Liver (tissue), 9 donors: ENCODE data around the gene LGALS14. TPM values are rescaled to one million over a fixed set of nuclear protein-coding genes. Genes with fewer than 3 reads are reported as not detected.
A peak's percentile ranks its signal among the peaks of the same experiment; 100 is the strongest.
"Not testable (repeated sequence)": the region's sequence is repeated elsewhere in the genome, so short reads cannot be mapped to it uniquely, and the experiment has no call there.

Experiments
- DNase-seq: peaks from one replicate; pipeline ENCODE4 v3.0.0-alpha.2; 2017; ENCODE audit warnings: low spot score
- H3K27ac ChIP-seq, 2 donors: one replicate each; pipeline ENCODE4 v1.7.0; 2013; ENCODE audit warnings: inconsistent platforms in 2 of 2, low read length in 2 of 2, control low read depth in 1 of 2, low read depth in 1 of 2, mild to moderate bottlenecking in 1 of 2
- H3K27me3 ChIP-seq, 4 donors: one replicate each; pipeline versions ENCODE4 v1.6.1 to v1.7.0; 2013; ENCODE audit warnings: low read length in 3 of 4, inconsistent platforms in 1 of 4, mild to moderate bottlenecking in 1 of 4, moderate library complexity in 1 of 4; ENCODE audit not compliant: control insufficient read depth in 4 of 4, insufficient read depth in 4 of 4
- H3K36me3 ChIP-seq, 4 donors: one replicate each; pipeline versions ENCODE4 v1.6.1 to v1.7.0; 2013; ENCODE audit warnings: low read length in 3 of 4, mild to moderate bottlenecking in 3 of 4, low read depth in 1 of 4, moderate library complexity in 1 of 4; ENCODE audit not compliant: control insufficient read depth in 4 of 4, insufficient read depth in 3 of 4
- H3K4me1 ChIP-seq, 4 donors: one replicate each; pipeline versions ENCODE4 v1.6.1 to v1.7.0; 2013; ENCODE audit warnings: low read length in 3 of 4, mild to moderate bottlenecking in 3 of 4, moderate library complexity in 1 of 4; ENCODE audit not compliant: control insufficient read depth in 4 of 4, insufficient read depth in 4 of 4
- H3K4me3 ChIP-seq, 3 donors: one replicate each; pipeline versions ENCODE4 v1.6.1 to v1.7.0; 2013; ENCODE audit warnings: low read length in 3 of 3, control low read depth in 1 of 3, low read depth in 1 of 3, mild to moderate bottlenecking in 1 of 3
- H3K9ac ChIP-seq, 2 donors: one replicate each; pipeline ENCODE4 v1.7.0; 2013; ENCODE audit warnings: low read length in 2 of 2, mild to moderate bottlenecking in 2 of 2, moderate library complexity in 2 of 2, control low read depth in 1 of 2, low read depth in 1 of 2
- H3K9me3 ChIP-seq, 4 donors: one replicate each; pipeline versions ENCODE4 v1.6.1 to v1.7.0; 2013; ENCODE audit warnings: low read length in 3 of 4; ENCODE audit not compliant: control insufficient read depth in 4 of 4
- CTCF ChIP-seq: fragments of 150-350 bp; IDR thresholded peaks from 2 replicates; pipeline ENCODE4 v1.5.1; 2017; ENCODE audit warnings: improper control_type of control experiment, low read depth, low read length; ENCODE audit not compliant: missing input control
- EGR1 ChIP-seq, 2 donors: IDR thresholded peaks; 2 replicates each; pipeline ENCODE4 v1.6.1; 2016 to 2018; ENCODE audit warnings: antibody characterized with exemption in 2 of 2, low read depth in 2 of 2
- FOXA2 ChIP-seq: IDR thresholded peaks from 2 replicates; pipeline ENCODE4 v1.6.1; 2016; ENCODE audit warnings: antibody characterized with exemption
- GABPA ChIP-seq, 2 donors: IDR thresholded peaks in 1 of 2; conservative IDR thresholded peaks in 1 of 2; 2 replicates each; pipeline ENCODE4 v1.6.1; 2016; ENCODE audit warnings: antibody characterized with exemption in 2 of 2, mild to moderate bottlenecking in 1 of 2, moderate library complexity in 1 of 2
- HNF4A ChIP-seq, 2 donors: conservative IDR thresholded peaks; 2 replicates each; pipeline ENCODE4 v1.6.1; 2016; ENCODE audit warnings: antibody characterized with exemption in 2 of 2, mild to moderate bottlenecking in 2 of 2
- HNF4G ChIP-seq: IDR thresholded peaks from 2 replicates; pipeline ENCODE4 v1.6.1; 2016; ENCODE audit warnings: antibody characterized with exemption
- JUND ChIP-seq, 2 donors: IDR thresholded peaks; 2 replicates each; pipeline ENCODE4 v1.6.1; 2016; ENCODE audit warnings: antibody characterized with exemption in 2 of 2
- RAD21 ChIP-seq, 2 donors: IDR thresholded peaks; 2 replicates each; pipeline ENCODE4 v1.6.1; 2016; ENCODE audit warnings: antibody characterized with exemption in 2 of 2, mild to moderate bottlenecking in 2 of 2
- REST ChIP-seq: IDR thresholded peaks from 2 replicates; pipeline ENCODE4 v1.6.1; 2016; ENCODE audit warnings: antibody characterized with exemption, mild to moderate bottlenecking
- RXRA ChIP-seq, 2 donors: IDR thresholded peaks; 2 replicates each; pipeline ENCODE4 v1.6.1; 2017 to 2018; ENCODE audit warnings: antibody characterized with exemption in 2 of 2, mild to moderate bottlenecking in 1 of 2
- YY1 ChIP-seq: IDR thresholded peaks from 2 replicates; pipeline ENCODE4 v1.6.1; 2016; ENCODE audit warnings: antibody characterized with exemption, mild to moderate bottlenecking
- ZBTB33 ChIP-seq: IDR thresholded peaks from 2 replicates; pipeline ENCODE4 v1.6.1; 2016; ENCODE audit warnings: antibody characterized with exemption
- WGBS: extraction: QIAGEN DNeasy Blood & Tissue Kit; methylation state at CpG from one replicate; pipeline ENCODE4 v1.1.7; 2013; 5-methylcytosine and 5-hydroxymethylcytosine counted together
- polyA plus RNA-seq, 2 donors: library from polyadenylated mRNA; stranded (reverse) in 1 of 2; unstranded in 1 of 2; fragments of 200-250 nt in 1 of 2; fragments of >200 nt in 1 of 2; fragmentation: Nextera tagmentation in 1 of 2; extraction: Ambion mirVana in 1 of 2; gene quantifications; one replicate each; pipeline versions ENCODE4 v1.2.1 to v1.2.3, GENCODE V29; 2013 to 2015
- total RNA-seq, 2 donors: library from RNA; depleted of rRNA; stranded (reverse); fragments of >200 nt; gene quantifications; one replicate each; pipeline ENCODE4 v1.2.3, GENCODE V29; 2014
- donor health status: healthy.
- donor health status: healthy.
- donor health status: healthy.
- donor health status: healthy.
- donor health status: healthy.

Gene LGALS14
- total and polyA plus RNA-seq, 4 donors = not detected

GRCh38 chr19:39669860-39670259 is 34.4 kb upstream of the LGALS14 start:
- H3K27ac ChIP-seq, H3K9me3 ChIP-seq, H3K36me3 ChIP-seq, H3K27me3 ChIP-seq, H3K4me1 ChIP-seq, H3K4me3 ChIP-seq, H3K9ac ChIP-seq, DNase-seq: not testable (repeated sequence)
- WGBS = 68% methylated on average over 2 of the region's 3 CpGs

DNA sequence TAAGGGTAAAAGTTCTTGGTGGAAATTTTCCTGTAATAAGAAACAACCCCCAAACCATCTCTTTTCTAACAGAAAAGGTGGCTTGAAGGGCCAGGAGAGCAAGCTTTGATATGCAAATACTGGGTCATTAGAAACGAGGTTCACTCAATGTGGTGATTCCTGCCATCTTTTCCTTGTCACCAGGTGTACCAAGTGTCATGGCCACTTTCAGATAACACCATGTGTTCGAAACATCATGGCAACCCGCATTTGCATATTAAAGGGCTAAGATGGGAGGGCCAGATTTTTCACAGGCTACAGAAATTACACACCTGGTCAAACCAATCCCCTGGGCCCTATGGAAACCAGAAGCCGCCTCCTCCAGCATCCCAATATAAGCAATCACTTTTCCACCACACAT is 33.3 kb upstream of the LGALS14 start:
- H3K9ac ChIP-seq = no peak overlapping the region
- H3K27ac ChIP-seq = no peak overlapping the region
- no peak overlapping the region for H3K4me3 ChIP-seq
- no peak for TF ChIP-seq EGR1 (IDR thresholded peaks at IDR 0.05; ENCODE audit: low read depth in 2 of 2)
- no peak for TF ChIP-seq FOXA2
- no peak for TF ChIP-seq HNF4A (conservative IDR thresholded peaks at IDR 0.05)
- no peak for TF ChIP-seq YY1
- TF ChIP-seq JUND (IDR thresholded peaks at IDR 0.05) = no peak
- no peak for TF ChIP-seq REST
- TF ChIP-seq GABPA (IDR thresholded peaks at IDR 0.05 in 1 of 2, conservative IDR thresholded peaks at IDR 0.05 in 1 of 2) = no peak
- no peak for TF ChIP-seq ZBTB33
- TF ChIP-seq HNF4G = no peak
- no peak for TF ChIP-seq RAD21 (IDR thresholded peaks at IDR 0.05)
- peaks cover 0 to 3% (median 0%) of the 10 kb centered on the region in 4 donors for H3K27me3 ChIP-seq
- H3K4me1 ChIP-seq = no peaks in the 10 kb centered on the region
- DNase-seq = no peak
- H3K9me3 ChIP-seq = no peaks in the 10 kb centered on the region
- no peaks in the 10 kb centered on the region for H3K36me3 ChIP-seq
- 38% methylated on average over 4 of the region's 4 CpGs for WGBS

GRCh38 chr19:39671739-39672363 is 32.4 kb upstream of the LGALS14 start:
- Histone ChIP-seq H3K9ac (no peak overlapping the region), H3K27ac (no peak overlapping the region), H3K4me3 (no peak overlapping the region), H3K27me3 (no peaks in the 10 kb centered on the region), H3K4me1 (no peaks in the 10 kb centered on the region), H3K9me3 (no peaks in the 10 kb centered on the region), H3K36me3 (no peaks in the 10 kb centered on the region)
- no peak for TF ChIP-seq RXRA (IDR thresholded peaks at IDR 0.05)
- TF ChIP-seq RAD21 (IDR thresholded peaks at IDR 0.05) = peak; percentile 91 to 92
- TF ChIP-seq CTCF = peak; percentile 71
- WGBS = 7% methylated on average over 9 of the region's 9 CpGs
- DNase-seq = no peak
